ENCODE data around the gene CTNNA1.
"Not testable (repeated sequence)": the region's sequence is repeated elsewhere in the genome, so short reads cannot be mapped to it uniquely, and the experiment has no call there.

CTNNA1 gene

GRCh38 chr5:138833726-138834480, 80.7 kb downstream of the CTNNA1 start:
- in situ Hi-C loops (cut with MboI; ENCODE audit: low pct_unique_long_range_greater_than_20kb, low sequenced_read_pairs), result no loop called here

GRCh38 chr5:138834853-138835252, 81.6 kb downstream of the CTNNA1 start:
- in situ Hi-C loops (cut with MboI; ENCODE audit: low pct_unique_long_range_greater_than_20kb, low sequenced_read_pairs); DNase-seq: not testable (repeated sequence)

More at GRCh38 chr5:138833726-138834480, 80.7 kb downstream of the CTNNA1 start:
- DNase-seq, result no peak

- in situ Hi-C loops (cut with MboI; ENCODE audit: low pct_unique_long_range_greater_than_20kb, low sequenced_read_pairs), result no loop called here
- DNase-seq, result no peak
Measured at GRCh38 chr5:138837160-138837559, 83.9 kb downstream of the CTNNA1 start.

GRCh38 chr5:138840103-138840502, 86.9 kb downstream of the CTNNA1 start:
- in situ Hi-C loops (cut with MboI; ENCODE audit: low pct_unique_long_range_greater_than_20kb, low sequenced_read_pairs), result no loop called here
- no peak for DNase-seq

GRCh38 chr5:138841531-138841930, 88.3 kb downstream of the CTNNA1 start:
- DNase-seq, result no peak
- in situ Hi-C loops (cut with MboI; ENCODE audit: low pct_unique_long_range_greater_than_20kb, low sequenced_read_pairs), result no loop called here

- no peak for DNase-seq
- in situ Hi-C loops (cut with MboI; ENCODE audit: low pct_unique_long_range_greater_than_20kb, low sequenced_read_pairs), result no loop called here
Measured at GRCh38 chr5:138843316-138844124, 90.3 kb downstream of the CTNNA1 start.

GRCh38 chr5:138844125-138844461, 90.9 kb downstream of the CTNNA1 start:
- no peak for DNase-seq
- in situ Hi-C loops (cut with MboI; ENCODE audit: low pct_unique_long_range_greater_than_20kb, low sequenced_read_pairs), result no loop called here

GRCh38 chr5:138844812-138845513, 91.7 kb downstream of the CTNNA1 start:
- DNase-seq, result no peak
- in situ Hi-C loops (cut with MboI; ENCODE audit: low pct_unique_long_range_greater_than_20kb, low sequenced_read_pairs), result no loop called here

GRCh38 chr5:138849439-138849838, 96.2 kb downstream of the CTNNA1 start:
- no peak for DNase-seq

GRCh38 chr5:138849882-138850281, 96.7 kb downstream of the CTNNA1 start:
- no peak for DNase-seq
- in situ Hi-C loops (cut with MboI; ENCODE audit: low pct_unique_long_range_greater_than_20kb, low sequenced_read_pairs), result no loop called here

More at GRCh38 chr5:138849439-138849838, 96.2 kb downstream of the CTNNA1 start:
- in situ Hi-C loops (cut with MboI; ENCODE audit: low pct_unique_long_range_greater_than_20kb, low sequenced_read_pairs), result no loop called here

- in situ Hi-C loops (cut with MboI; ENCODE audit: low pct_unique_long_range_greater_than_20kb, low sequenced_read_pairs), result no loop called here
- no peak for DNase-seq
Measured at GRCh38 chr5:138850865-138851435, 97.7 kb downstream of the CTNNA1 start.

GRCh38 chr5:138853132-138853531, 99.9 kb downstream of the CTNNA1 start:
- in situ Hi-C loops (cut with MboI; ENCODE audit: low pct_unique_long_range_greater_than_20kb, low sequenced_read_pairs), result no loop called here
- DNase-seq, result no peak

GRCh38 chr5:138867011-138867410, 113.8 kb downstream of the CTNNA1 start:
- in situ Hi-C loops (cut with MboI; ENCODE audit: low pct_unique_long_range_greater_than_20kb, low sequenced_read_pairs), result no loop called here
- no peak for DNase-seq

GRCh38 chr5:138869038-138869437, 115.8 kb downstream of the CTNNA1 start:
- no peak for DNase-seq
- in situ Hi-C loops (cut with MboI; ENCODE audit: low pct_unique_long_range_greater_than_20kb, low sequenced_read_pairs), result no loop called here

GRCh38 chr5:138869763-138870500, 116.7 kb downstream of the CTNNA1 start:
- in situ Hi-C loops (cut with MboI; ENCODE audit: low pct_unique_long_range_greater_than_20kb, low sequenced_read_pairs), result no loop called here
- DNase-seq, result no peak

GRCh38 chr5:138870611-138871010, 117.4 kb downstream of the CTNNA1 start:
- in situ Hi-C loops (cut with MboI; ENCODE audit: low pct_unique_long_range_greater_than_20kb, low sequenced_read_pairs), result no loop called here
- no peak for DNase-seq

GRCh38 chr5:138872841-138873465, 119.7 kb downstream of the CTNNA1 start:
- DNase-seq, result no peak
- in situ Hi-C loops (cut with MboI; ENCODE audit: low pct_unique_long_range_greater_than_20kb, low sequenced_read_pairs), result no loop called here

- no peak for DNase-seq
- in situ Hi-C loops (cut with MboI; ENCODE audit: low pct_unique_long_range_greater_than_20kb, low sequenced_read_pairs), result no loop called here
Measured at GRCh38 chr5:138873466-138874221, 120.4 kb downstream of the CTNNA1 start.
